Activated gamma-delta T cell treated with Interleukin-2 at 50 U/mL for 16 hours (primary cell): ENCODE measurements around the gene ABCA7.

Experiments
- DNase-seq: peaks from one replicate; pipeline ENCODE4 v3.0.0-alpha.2; 2020

ABCA7 gene

GRCh38 chr19:1004803-1005664, 34.9 kb upstream of the ABCA7 start:
- DNase-seq, result no peak

- no peak for DNase-seq
Observed at GRCh38 chr19:1006711-1007398, 33.1 kb upstream of the ABCA7 start.

- DNase-seq, result no peak
Observed at GRCh38 chr19:1007399-1008251, 32.3 kb upstream of the ABCA7 start.

- DNase-seq, result no peak
Observed at GRCh38 chr19:1008268-1009040, 31.5 kb upstream of the ABCA7 start.

GRCh38 chr19:1009041-1009980, 30.6 kb upstream of the ABCA7 start:
- no peak for DNase-seq

- no peak for DNase-seq
Observed at GRCh38 chr19:1009981-1010538, 29.8 kb upstream of the ABCA7 start.

- DNase-seq, result no peak
Observed at GRCh38 chr19:1010586-1011510, 29.1 kb upstream of the ABCA7 start.

- DNase-seq, result no peak
Observed at GRCh38 chr19:1011831-1012333, 28.0 kb upstream of the ABCA7 start.

GRCh38 chr19:1012334-1012733, 27.6 kb upstream of the ABCA7 start:
- no peak for DNase-seq

- no peak for DNase-seq
Observed at GRCh38 chr19:1013218-1013617, 26.7 kb upstream of the ABCA7 start.

GRCh38 chr19:1014161-1015060, 25.5 kb upstream of the ABCA7 start:
- DNase-seq, result no peak

GRCh38 chr19:1015061-1015781, 24.7 kb upstream of the ABCA7 start:
- DNase-seq, result no peak

- DNase-seq, result no peak
Observed at GRCh38 chr19:1015782-1016646, 23.9 kb upstream of the ABCA7 start.

- no peak for DNase-seq
Observed at GRCh38 chr19:1016647-1017114, 23.2 kb upstream of the ABCA7 start.

GRCh38 chr19:1017115-1017905, 22.6 kb upstream of the ABCA7 start:
- DNase-seq, result no peak

- no peak for DNase-seq
Observed at GRCh38 chr19:1017906-1018305, 22.0 kb upstream of the ABCA7 start.
